ENCODE results near the gene ITCH.

DNA sequence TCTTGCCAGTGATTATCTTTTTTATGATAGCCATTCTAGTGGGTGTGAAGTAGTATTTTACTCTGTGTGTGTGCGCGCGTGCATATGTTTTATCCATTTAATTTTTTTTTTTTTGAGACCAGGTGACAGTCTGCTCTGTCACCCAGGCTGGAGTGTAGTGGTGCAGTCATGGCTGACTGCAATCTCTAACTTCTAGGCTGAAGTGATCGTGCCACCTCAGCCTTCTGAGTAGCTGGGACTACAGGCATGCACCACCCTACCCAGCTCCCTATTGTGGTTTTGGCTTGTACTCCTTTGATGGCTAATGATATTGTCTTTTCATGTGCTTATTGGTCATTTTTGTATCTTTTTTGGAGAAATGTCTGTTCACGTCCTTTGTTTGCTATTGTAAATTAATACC, 33.3 kb downstream of the ITCH start:
- TF ChIP-seq POLR2A (IDR thresholded peaks at IDR 0.05), result no peak
- TF ChIP-seq, protein P1, sequence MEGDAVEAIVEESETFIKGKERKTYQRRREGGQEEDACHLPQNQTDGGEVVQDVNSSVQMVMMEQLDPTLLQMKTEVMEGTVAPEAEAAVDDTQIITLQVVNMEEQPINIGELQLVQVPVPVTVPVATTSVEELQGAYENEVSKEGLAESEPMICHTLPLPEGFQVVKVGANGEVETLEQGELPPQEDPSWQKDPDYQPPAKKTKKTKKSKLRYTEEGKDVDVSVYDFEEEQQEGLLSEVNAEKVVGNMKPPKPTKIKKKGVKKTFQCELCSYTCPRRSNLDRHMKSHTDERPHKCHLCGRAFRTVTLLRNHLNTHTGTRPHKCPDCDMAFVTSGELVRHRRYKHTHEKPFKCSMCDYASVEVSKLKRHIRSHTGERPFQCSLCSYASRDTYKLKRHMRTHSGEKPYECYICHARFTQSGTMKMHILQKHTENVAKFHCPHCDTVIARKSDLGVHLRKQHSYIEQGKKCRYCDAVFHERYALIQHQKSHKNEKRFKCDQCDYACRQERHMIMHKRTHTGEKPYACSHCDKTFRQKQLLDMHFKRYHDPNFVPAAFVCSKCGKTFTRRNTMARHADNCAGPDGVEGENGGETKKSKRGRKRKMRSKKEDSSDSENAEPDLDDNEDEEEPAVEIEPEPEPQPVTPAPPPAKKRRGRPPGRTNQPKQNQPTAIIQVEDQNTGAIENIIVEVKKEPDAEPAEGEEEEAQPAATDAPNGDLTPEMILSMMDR (IDR thresholded peaks at IDR 0.05), result no peak

All from sigmoid colon (tissue), 3 donors.